Small intestine (tissue), 7 donors: ENCODE measurements around the gene ROMO1. TPM values are rescaled to one million over a fixed set of nuclear protein-coding genes. Genes with fewer than 3 reads are reported as not detected.

Experiments
- DNase-seq, 2 donors: peaks; one replicate each; pipeline versions ENCODE4 v3.0.0 to v3.0.0-alpha.2; 2013
- FAIRE-seq: peaks from 2 replicates; lab custom pipeline; 2012; peaks lifted over from hg19 to GRCh38; lab: Jason Lieb, UNC
- H3K27ac ChIP-seq, 3 donors: one replicate each; pipeline ENCODE4 v1.5.1; 2013; ENCODE audit warnings: low read length in 2 of 3, mild to moderate bottlenecking in 2 of 3, control low read depth in 1 of 3, inconsistent platforms in 1 of 3, low read depth in 1 of 3, moderate library complexity in 1 of 3
- H3K27me3 ChIP-seq, 3 donors: one replicate each; pipeline ENCODE4 v1.6.1; 2013; ENCODE audit warnings: low read length in 3 of 3, inconsistent platforms in 1 of 3; ENCODE audit not compliant: control insufficient read depth in 3 of 3, insufficient read depth in 3 of 3
- H3K36me3 ChIP-seq, 3 donors: one replicate each; pipeline ENCODE4 v1.6.1; 2013; ENCODE audit warnings: low read length in 3 of 3, inconsistent platforms in 1 of 3, low read depth in 1 of 3, mild to moderate bottlenecking in 1 of 3, moderate library complexity in 1 of 3; ENCODE audit not compliant: control insufficient read depth in 3 of 3, insufficient read depth in 2 of 3
- H3K4me1 ChIP-seq, 3 donors: one replicate each; pipeline ENCODE4 v1.6.1; 2013; ENCODE audit warnings: low read length in 2 of 3, inconsistent platforms in 1 of 3, low read depth in 1 of 3, mild to moderate bottlenecking in 1 of 3, moderate library complexity in 1 of 3; ENCODE audit not compliant: control insufficient read depth in 3 of 3, insufficient read depth in 2 of 3
- H3K4me3 ChIP-seq, 3 donors: one replicate each; pipeline ENCODE4 v1.5.1; 2013; ENCODE audit warnings: low read length in 3 of 3, control low read depth in 1 of 3, inconsistent platforms in 1 of 3, low read depth in 1 of 3, mild to moderate bottlenecking in 1 of 3, moderate library complexity in 1 of 3
- H3K9me3 ChIP-seq, 2 donors: one replicate each; pipeline ENCODE4 v1.6.1; 2013; ENCODE audit warnings: low read depth in 1 of 2, low read length in 1 of 2; ENCODE audit not compliant: control insufficient read depth in 2 of 2, insufficient read depth in 1 of 2
- WGBS, 3 donors: extraction: QIAGEN DNeasy Blood & Tissue Kit; methylation state at CpG; one replicate each; pipeline ENCODE4 v1.1.7; 2013; 5-methylcytosine and 5-hydroxymethylcytosine counted together
- polyA plus RNA-seq, 4 donors: library from polyadenylated mRNA; stranded (reverse) in 3 of 4; unstranded in 1 of 4; fragments of 200-250 nt in 3 of 4; fragments of 120-200 nt in 1 of 4; gene quantifications; one replicate each; pipeline versions ENCODE4 v1.2.1 to v1.2.3, GENCODE V29; 2013
- donor health status: healthy with polysubstance abuse.
- donor health status: control.
- donor health status: control.
- donor health status: Bipolar disorder and iron deficiency.
- donor health status: healthy.

ROMO1 gene
- polyA plus RNA-seq, 4 donors, result 139 to 755 (median 502) TPM

DNA sequence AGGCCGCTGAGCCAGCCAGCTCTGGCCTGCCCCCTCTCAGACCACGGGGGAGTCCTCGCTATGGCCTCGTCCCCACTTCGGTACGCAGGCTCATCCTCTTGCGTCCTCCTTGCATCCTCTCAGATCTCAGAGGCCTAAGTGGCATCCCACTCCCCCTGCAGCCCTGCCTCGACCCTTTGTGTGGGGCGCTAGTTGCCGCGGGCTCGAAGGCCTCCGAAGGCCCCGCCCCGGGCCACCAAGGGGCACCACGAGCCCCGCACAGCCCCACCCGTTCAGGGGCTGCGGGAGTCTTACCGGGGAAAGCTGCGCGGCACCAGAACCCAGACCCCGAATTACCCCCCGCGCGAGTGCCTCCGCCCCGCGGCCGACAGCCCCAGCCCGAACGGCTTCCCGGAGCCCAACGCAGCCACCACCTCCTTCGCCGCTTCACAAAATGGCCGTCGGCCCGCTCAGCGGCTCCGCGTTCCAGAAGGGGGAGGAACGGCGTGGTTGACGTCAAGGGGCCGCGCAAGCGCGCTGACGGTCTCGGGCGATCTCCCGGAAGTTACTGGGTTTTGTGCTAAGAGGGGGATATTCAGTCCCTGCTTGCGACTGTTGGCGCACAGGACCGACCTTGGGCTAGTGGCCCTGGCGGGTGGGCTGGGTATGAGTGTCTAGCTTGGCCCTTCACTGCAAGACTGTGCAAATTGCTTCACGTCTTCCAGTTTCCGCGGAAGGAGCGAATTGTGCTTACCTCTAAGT is 34.6 kb upstream of the ROMO1 start, which contains the start of the genes CPNE1 and RBM12:
CPNE1 (minus strand) TSS at position 435 of the 741 bp plus-strand sequence. CDS start 31,977 bp downstream, outside the sequence.
RBM12 (minus strand) TSS at position 435 of the 741 bp plus-strand sequence. CDS start 9,578 bp downstream, outside the sequence.
- H3K36me3 ChIP-seq, result peaks cover 2 to 5% (median 4%) of the 10 kb centered on the region in 3 donors
- FAIRE-seq (no peak), DNase-seq (peak; percentile 91 to 97)
- peaks cover 3 to 11% (median 7%) of the 10 kb centered on the region in 3 donors for H3K4me1 ChIP-seq
- 0 to 1% (median 1%) methylated on average over 60 to 61 of the region's 61 CpGs for WGBS, 3 donors
- H3K9me3 ChIP-seq, result no peaks in the 10 kb centered on the region
- H3K4me3 ChIP-seq, result peak within 1 kb of the TSS; percentile 81 to 89 (median 89)
- no peaks in the 10 kb centered on the region for H3K27me3 ChIP-seq
- H3K27ac ChIP-seq, result peak within 1 kb of the TSS; percentile 95 to 99 (median 98)

- H3K4me1 ChIP-seq, result peaks cover 3 to 7% (median 3%) of the 10 kb centered on the region in 3 donors
- 96 to 99% (median 98%) methylated on average over 16 to 17 of the region's 17 CpGs for WGBS, 3 donors
- no peak overlapping the region for H3K27ac ChIP-seq
- H3K36me3 ChIP-seq, result peaks cover 2 to 10% (median 10%) of the 10 kb centered on the region in 3 donors
- H3K9me3 ChIP-seq, result no peaks in the 10 kb centered on the region
- no peaks in the 10 kb centered on the region for H3K27me3 ChIP-seq
- FAIRE-seq (no peak), DNase-seq (no peak)
- H3K4me3 ChIP-seq, result no peak overlapping the region
Measured at GRCh38 chr20:35665949-35666288, 33.3 kb upstream of the ROMO1 start.

DNA sequence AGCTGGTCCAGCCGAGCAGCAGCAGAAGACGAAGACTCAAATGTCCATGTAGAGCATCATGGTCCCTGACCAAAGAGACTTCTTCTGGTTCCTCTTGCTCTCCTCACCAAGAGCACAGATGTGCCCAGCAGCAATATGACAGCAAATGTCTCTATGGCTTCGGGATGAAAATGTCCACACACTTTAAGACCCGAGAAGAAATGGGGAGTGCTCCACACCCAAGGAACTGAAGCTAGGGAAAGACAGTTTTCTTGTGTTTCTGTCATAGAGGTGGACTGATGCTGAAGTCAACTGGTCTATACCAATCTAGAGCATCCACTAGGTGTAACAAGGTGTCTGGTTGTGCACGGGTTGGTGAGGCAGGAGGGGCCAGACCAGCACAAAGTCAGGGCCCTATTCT is 30.0 kb upstream of the ROMO1 start:
- Histone ChIP-seq H3K4me1 (no peaks in the 10 kb centered on the region), H3K9me3 (no peaks in the 10 kb centered on the region), H3K27ac (no peak overlapping the region), H3K36me3 (peaks cover 11 to 41% (median 20%) of the 10 kb centered on the region in 3 donors), H3K4me3 (no peak overlapping the region), H3K27me3 (no peaks in the 10 kb centered on the region)
- 92 to 97% (median 95%) methylated on average over 5 of the region's 5 CpGs for WGBS, 3 donors
- no peak for FAIRE-seq
- no peak for DNase-seq

GRCh38 chr20:35669681-35670080 is 29.5 kb upstream of the ROMO1 start:
- H3K4me3 ChIP-seq, result no peak overlapping the region
- DNase-seq (no peak), FAIRE-seq (no peak)
- H3K36me3 ChIP-seq, result peaks cover 16 to 41% (median 22%) of the 10 kb centered on the region in 3 donors
- no peaks in the 10 kb centered on the region for H3K9me3 ChIP-seq
- H3K4me1 ChIP-seq, result no peaks in the 10 kb centered on the region
- H3K27ac ChIP-seq, result no peak overlapping the region
- H3K27me3 ChIP-seq, result no peaks in the 10 kb centered on the region
- WGBS, 3 donors, result 83 to 100% (median 89%) methylated on average over 1 of the region's 1 CpG

DNA sequence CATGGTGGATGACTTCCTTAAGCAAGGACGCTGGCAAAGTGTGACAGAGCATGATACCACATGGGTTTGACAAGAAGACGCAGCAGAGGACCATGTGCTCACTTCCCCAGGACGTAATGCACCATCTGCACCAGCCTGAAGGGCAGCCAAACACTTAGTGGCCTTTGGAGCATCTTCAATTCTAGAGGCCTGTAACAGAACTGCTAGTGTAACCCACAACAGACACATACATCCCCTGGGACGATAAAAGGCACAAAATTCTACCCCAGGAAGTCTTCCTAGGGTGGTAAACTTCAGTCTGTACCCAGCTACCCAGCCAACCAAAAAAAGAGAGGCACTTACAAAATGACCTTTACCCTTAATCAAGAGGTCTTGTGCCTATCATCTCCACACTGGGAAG is 25.3 kb upstream of the ROMO1 start:
- WGBS, 3 donors, result 92 to 95% (median 94%) methylated on average over 4 of the region's 4 CpGs

GRCh38 chr20:35674921-35675320 is 24.3 kb upstream of the ROMO1 start:
- Histone ChIP-seq H3K36me3 (peaks cover 18 to 58% (median 20%) of the 10 kb centered on the region in 3 donors), H3K27ac (no peak overlapping the region), H3K4me3 (no peak overlapping the region), H3K4me1 (no peaks in the 10 kb centered on the region), H3K27me3 (no peaks in the 10 kb centered on the region), H3K9me3 (no peaks in the 10 kb centered on the region)
- 93 to 97% (median 96%) methylated on average over 8 of the region's 8 CpGs for WGBS, 3 donors
- FAIRE-seq, result no peak
- no peak for DNase-seq

More for the DNA sequence above, 25.3 kb upstream of the ROMO1 start:
- Histone ChIP-seq H3K9me3 (no peaks in the 10 kb centered on the region), H3K27me3 (no peaks in the 10 kb centered on the region), H3K36me3 (peaks cover 18 to 63% (median 23%) of the 10 kb centered on the region in 3 donors), H3K4me1 (no peaks in the 10 kb centered on the region), H3K4me3 (no peak overlapping the region), H3K27ac (no peak overlapping the region)
- FAIRE-seq (no peak), DNase-seq (no peak)

DNA sequence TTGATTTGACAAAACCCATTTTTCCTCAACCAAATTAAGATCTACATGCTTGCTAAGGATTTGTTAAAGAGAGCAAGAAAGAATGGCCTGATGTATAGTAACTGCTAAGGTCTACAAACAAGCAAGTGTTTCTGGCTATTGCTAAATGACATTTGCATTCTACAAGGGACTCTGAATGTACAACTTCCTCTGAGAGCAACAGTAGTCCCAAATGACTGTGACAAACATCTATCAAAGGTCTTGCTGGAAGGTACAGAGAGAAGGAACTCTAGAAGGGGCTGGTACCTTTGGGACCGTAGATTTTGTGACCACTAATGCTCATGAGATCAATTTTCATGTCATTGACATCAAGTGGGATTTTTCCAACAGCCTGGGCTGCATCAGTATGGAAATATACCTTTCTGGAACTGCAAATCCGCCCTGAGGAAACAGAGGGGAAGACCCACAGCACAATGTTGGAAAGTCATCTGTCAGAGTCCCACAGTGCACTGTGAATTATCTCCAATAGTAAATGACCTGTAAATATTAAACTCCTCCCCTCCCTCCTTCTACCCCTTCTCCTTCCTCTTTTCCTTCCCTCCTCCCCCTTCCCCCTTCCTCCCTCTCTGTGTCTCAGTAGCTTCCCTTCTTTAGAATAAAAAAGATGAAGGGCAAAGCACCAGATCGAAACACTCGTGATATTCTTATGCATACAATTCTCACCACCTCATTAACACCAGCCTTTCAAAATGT is 18.6 kb upstream of the ROMO1 start:
- H3K27me3 ChIP-seq, result no peaks in the 10 kb centered on the region
- H3K36me3 ChIP-seq, result peaks cover 0 to 28% (median 11%) of the 10 kb centered on the region in 3 donors
- WGBS, 3 donors, result 73 to 90% (median 85%) methylated on average over 4 of the region's 4 CpGs
- no peaks in the 10 kb centered on the region for H3K9me3 ChIP-seq
- FAIRE-seq (no peak), DNase-seq (no peak)
- H3K4me3 ChIP-seq, result no peak overlapping the region
- H3K27ac ChIP-seq, result no peak overlapping the region
- H3K4me1 ChIP-seq, result no peaks in the 10 kb centered on the region

DNA sequence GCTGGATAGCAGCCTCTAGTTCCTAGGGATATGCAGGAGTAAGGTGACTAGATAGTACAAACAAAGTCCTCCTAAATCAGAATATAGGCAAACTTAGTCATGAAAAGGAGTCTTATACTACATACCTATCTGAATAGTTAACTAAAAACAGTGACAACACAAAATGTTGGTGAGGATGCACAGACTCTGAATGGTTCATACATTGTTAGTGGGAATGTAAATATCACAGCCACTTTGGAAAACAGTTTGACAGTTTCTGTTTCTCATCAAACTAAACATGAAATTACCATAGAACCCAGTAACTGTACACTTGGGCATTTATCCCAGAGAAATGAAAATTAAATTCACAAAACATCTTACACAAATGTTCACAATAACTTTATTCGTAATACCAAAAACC is 17.2 kb upstream of the ROMO1 start:
- Histone ChIP-seq H3K4me3 (no peak overlapping the region), H3K27ac (no peak overlapping the region), H3K27me3 (no peaks in the 10 kb centered on the region), H3K9me3 (no peaks in the 10 kb centered on the region), H3K4me1 (no peaks in the 10 kb centered on the region), H3K36me3 (peaks cover 0 to 29% (median 13%) of the 10 kb centered on the region in 3 donors)
- FAIRE-seq (no peak), DNase-seq (no peak)
- WGBS, 3 donors, result 89 to 100% (median 94%) methylated on average over 1 of the region's 1 CpG
